HepG2 (cell line): ENCODE data around the gene TRIM15. TPM values are rescaled to one million over a fixed set of nuclear protein-coding genes. Genes with fewer than 3 reads are reported as not detected.

Experiments used
- ASH2L ChIP-seq: fragments of 300-600, 200-600 bp; sonication (generic); IDR thresholded peaks from 2 replicates; pipeline ENCODE4 v1.7.0; 2017; ENCODE audit warnings: low read depth, mild to moderate bottlenecking, moderate library complexity, mixed read lengths, low read length; ENCODE audit not compliant: insufficient read length
- ATM ChIP-seq: fragments of 450-650 bp; IDR thresholded peaks from 2 replicates; pipeline ENCODE4 v1.7.1; 2017; ENCODE audit warnings: mild to moderate bottlenecking, borderline replicate concordance
- KLF9 ChIP-seq: IDR thresholded peaks from 2 replicates; pipeline ENCODE4 v1.6.1; 2016; ENCODE audit warnings: low read depth
- MAFF ChIP-seq: IDR thresholded peaks from 2 replicates; pipeline ENCODE4 v1.6.1; 2011; ENCODE audit warnings: low read depth, low read length, improper control_type of control experiment
- MTA3 ChIP-seq: sonication (generic); formaldehyde crosslinking; IDR thresholded peaks from 2 replicates; pipeline ENCODE4 v1.4.0; 2020; ENCODE audit warnings: missing genetic modification reagents
- NR2F1 ChIP-seq, 2 experiments: fragments of 450-650 bp in 1 of 2; formaldehyde crosslinking in 1 of 2; IDR thresholded peaks; 2 replicates each; pipeline versions ENCODE4 v1.5.0 to v1.6.1; 2016 to 2020; ENCODE audit warnings: mild to moderate bottlenecking in 1 of 2, missing compliant biosample characterization in 1 of 2, missing genetic modification reagents in 1 of 2, moderate library complexity in 1 of 2
- NR3C1 ChIP-seq: sonication (generic); formaldehyde crosslinking; IDR thresholded peaks from 2 replicates; pipeline ENCODE4 v1.4.0; 2020; ENCODE audit warnings: missing genetic modification reagents
- POLR2G ChIP-seq: fragments of 200-400 bp; formaldehyde crosslinking; IDR thresholded peaks from 2 replicates; pipeline ENCODE4 v1.6.1; 2018; ENCODE audit warnings: mild to moderate bottlenecking, low read depth, low read length, moderate library complexity
- SAFB2 ChIP-seq: sonication (generic); formaldehyde crosslinking; IDR thresholded peaks from 2 replicates; pipeline ENCODE4 v1.5.1; 2020; ENCODE audit warnings: missing genetic modification reagents, low read depth, mild to moderate bottlenecking, borderline replicate concordance
- SOX6 ChIP-seq, 2 experiments: fragments of 450-650 bp in 1 of 2; sonication (generic) in 1 of 2; formaldehyde crosslinking in 1 of 2; IDR thresholded peaks; 2 replicates each; pipeline versions ENCODE4 v1.4.0 to v1.6.1; 2017 to 2020; ENCODE audit warnings: antibody characterized with exemption in 1 of 2, mild to moderate bottlenecking in 1 of 2, missing genetic modification reagents in 1 of 2
- SRY ChIP-seq: sonication (generic); formaldehyde crosslinking; IDR thresholded peaks from 2 replicates; pipeline ENCODE4 v1.8.0; 2022; ENCODE audit warnings: mild to moderate bottlenecking, missing genetic modification reagents
- TBX2 ChIP-seq: sonication (generic); formaldehyde crosslinking; IDR thresholded peaks from 2 replicates; pipeline ENCODE4 v1.5.0; 2020; ENCODE audit warnings: missing genetic modification reagents, mild to moderate bottlenecking, borderline replicate concordance
- TP53 ChIP-seq: sonication (generic); formaldehyde crosslinking; conservative IDR thresholded peaks from 2 replicates; pipeline ENCODE4 v1.4.0; 2020; ENCODE audit warnings: missing genetic modification reagents
- ZFP1 ChIP-seq: IDR thresholded peaks from 2 replicates; pipeline ENCODE4 v1.6.1; 2016
- ZMYM4 ChIP-seq: sonication (generic); formaldehyde crosslinking; IDR thresholded peaks from 2 replicates; pipeline ENCODE4 v1.8.1; 2023; ENCODE audit warnings: mild to moderate bottlenecking, missing genetic modification reagents
- ZNF34 ChIP-seq: sonication (generic); formaldehyde crosslinking; IDR thresholded peaks from 2 replicates; pipeline ENCODE4 v1.4.0; 2020; ENCODE audit warnings: mild to moderate bottlenecking, missing genetic modification reagents, borderline replicate concordance
- ZNF547 ChIP-seq: sonication (generic); formaldehyde crosslinking; IDR thresholded peaks from 2 replicates; pipeline ENCODE4 v1.5.1; 2020; ENCODE audit warnings: mild to moderate bottlenecking, missing genetic modification reagents
- ZNF792 ChIP-seq: IDR thresholded peaks from 2 replicates; pipeline ENCODE4 v1.6.1; 2016
- ZSCAN22 ChIP-seq: sonication (generic); formaldehyde crosslinking; IDR thresholded peaks from 2 replicates; pipeline ENCODE4 v1.4.0; 2020; ENCODE audit warnings: mild to moderate bottlenecking, missing genetic modification reagents
- polyA plus RNA-seq, 8 experiments: library from polyadenylated mRNA; depleted of rRNA in 3 of 8; stranded (reverse) in 7 of 8; unstranded in 1 of 8; fragments of >200 nt; fragmentation: Illumina TruSeq in 4 of 8; extraction: Trizol in 4 of 8; gene quantifications; 2 replicates each; pipeline versions ENCODE4 v1.2.1 to v1.2.3, GENCODE V29; 2011 to 2016; ENCODE audit warnings: low read depth in 4 of 8, missing spikeins in 1 of 8, mixed read lengths in 1 of 8; ENCODE audit not compliant: insufficient read depth in 1 of 8
- total RNA-seq, 5 experiments: library from RNA; depleted of rRNA; stranded (reverse); fragments of >200 nt; fragmentation: Illumina TruSeq; extraction: Trizol; gene quantifications; 2 replicates each; pipeline ENCODE4 v1.2.3, GENCODE V29; 2016; ENCODE audit warnings: low read depth in 1 of 5
- TF ChIP-seq, protein P1 (sequence below): sonication (generic); formaldehyde crosslinking; IDR thresholded peaks from 2 replicates; pipeline ENCODE4 v1.4.0; 2020; ENCODE audit warnings: mild to moderate bottlenecking, missing genetic modification reagents
- TF ChIP-seq, protein P2 (sequence below): sonication (generic); formaldehyde crosslinking; IDR thresholded peaks from 2 replicates; pipeline ENCODE4 v1.4.0; 2020; ENCODE audit warnings: missing genetic modification reagents, borderline replicate concordance
- TF ChIP-seq, protein P3 (sequence below): IDR thresholded peaks from 2 replicates; pipeline ENCODE4 v1.6.1; 2016

The TRIM15 gene
- total and polyA plus RNA-seq, 2 of the 13 experiments (the other 11 are each of a cell fraction or from before 2014, with no cell fraction given), result 35.1 to 38.2 TPM

DNA sequence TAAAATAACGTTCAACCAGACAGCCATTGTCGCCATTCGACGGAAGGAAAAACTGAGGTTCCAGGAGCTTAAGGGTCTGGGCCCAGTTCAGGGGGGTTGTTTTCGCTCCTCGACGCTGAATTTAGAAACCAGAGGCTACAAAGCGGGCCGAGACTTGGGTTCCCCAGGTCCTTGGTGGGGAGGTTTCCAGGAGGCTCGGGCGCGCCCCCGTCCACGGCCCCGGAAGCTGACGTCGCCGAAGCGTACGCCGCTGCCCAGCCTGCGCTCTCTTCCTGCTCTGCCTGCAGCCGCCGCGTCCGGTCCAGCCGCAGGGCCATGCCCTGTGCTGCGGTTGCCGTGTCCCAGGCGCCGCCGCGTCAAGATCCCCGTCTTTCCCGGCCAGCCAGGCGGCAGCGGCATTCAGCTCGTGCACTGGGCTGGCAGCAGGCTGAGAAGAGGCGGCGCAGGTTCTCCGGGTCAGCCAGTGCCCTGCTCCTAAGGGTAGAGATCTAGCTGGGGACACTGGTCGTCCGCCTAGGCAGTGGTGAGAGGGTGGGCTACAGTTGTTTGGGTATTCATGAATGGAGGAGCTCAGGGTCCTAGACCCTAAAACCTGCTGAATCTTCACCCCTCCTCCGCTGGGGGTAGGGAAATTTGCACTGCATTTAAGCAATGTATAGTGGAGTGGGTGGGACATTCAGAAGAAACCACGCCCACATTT, 50.8 kb downstream of the TRIM15 start (continued):
- TF ChIP-seq, protein P1, sequence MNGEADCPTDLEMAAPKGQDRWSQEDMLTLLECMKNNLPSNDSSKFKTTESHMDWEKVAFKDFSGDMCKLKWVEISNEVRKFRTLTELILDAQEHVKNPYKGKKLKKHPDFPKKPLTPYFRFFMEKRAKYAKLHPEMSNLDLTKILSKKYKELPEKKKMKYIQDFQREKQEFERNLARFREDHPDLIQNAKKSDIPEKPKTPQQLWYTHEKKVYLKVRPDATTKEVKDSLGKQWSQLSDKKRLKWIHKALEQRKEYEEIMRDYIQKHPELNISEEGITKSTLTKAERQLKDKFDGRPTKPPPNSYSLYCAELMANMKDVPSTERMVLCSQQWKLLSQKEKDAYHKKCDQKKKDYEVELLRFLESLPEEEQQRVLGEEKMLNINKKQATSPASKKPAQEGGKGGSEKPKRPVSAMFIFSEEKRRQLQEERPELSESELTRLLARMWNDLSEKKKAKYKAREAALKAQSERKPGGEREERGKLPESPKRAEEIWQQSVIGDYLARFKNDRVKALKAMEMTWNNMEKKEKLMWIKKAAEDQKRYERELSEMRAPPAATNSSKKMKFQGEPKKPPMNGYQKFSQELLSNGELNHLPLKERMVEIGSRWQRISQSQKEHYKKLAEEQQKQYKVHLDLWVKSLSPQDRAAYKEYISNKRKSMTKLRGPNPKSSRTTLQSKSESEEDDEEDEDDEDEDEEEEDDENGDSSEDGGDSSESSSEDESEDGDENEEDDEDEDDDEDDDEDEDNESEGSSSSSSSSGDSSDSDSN (CRISPR knock-in tag), result peak; percentile 94
- TF ChIP-seq SRY, result no peak; the same call in 1 of the 2 replicates
- TF ChIP-seq TBX2 (CRISPR knock-in tag), result peak; percentile 89
- TF ChIP-seq SOX6 (IDR thresholded peaks at IDR 0.05), result no peak
- peak; percentile 79 for TF ChIP-seq SOX6 (CRISPR knock-in tag; IDR thresholded peaks at IDR 0.05)
- TF ChIP-seq ZNF547, result peak; percentile 94; the same call in 1 of the 2 replicates
- TF ChIP-seq ZNF34 (CRISPR knock-in tag), result 0 out of 2 replicates have a peak, but pooled peaks have one; percentile 13
- peak in 1 of 2 experiments; percentile 31; a peak in 2 of 4 replicates for TF ChIP-seq NR2F1 (CRISPR knock-in tag; IDR thresholded peaks at IDR 0.05)
- no peak for TF ChIP-seq MAFF
- TF ChIP-seq MTA3 (CRISPR knock-in tag), result peak; percentile 69; the same call in 1 of the 2 replicates
- TF ChIP-seq KLF9 (CRISPR knock-in tag), result peak; percentile 42; the same call in 1 of the 2 replicates
- TF ChIP-seq ATM, result no peak
- peak; percentile 90 for TF ChIP-seq POLR2G
- no peak for TF ChIP-seq NR3C1 (CRISPR knock-in tag)
- TF ChIP-seq TP53 (CRISPR knock-in tag), result peak; percentile 91
- TF ChIP-seq ZNF792 (CRISPR knock-in tag), result peak; percentile 88
- TF ChIP-seq ZMYM4, result peak; percentile 65; the same call in 1 of the 2 replicates
- peak; percentile 12 for TF ChIP-seq ASH2L
- TF ChIP-seq, protein P2, sequence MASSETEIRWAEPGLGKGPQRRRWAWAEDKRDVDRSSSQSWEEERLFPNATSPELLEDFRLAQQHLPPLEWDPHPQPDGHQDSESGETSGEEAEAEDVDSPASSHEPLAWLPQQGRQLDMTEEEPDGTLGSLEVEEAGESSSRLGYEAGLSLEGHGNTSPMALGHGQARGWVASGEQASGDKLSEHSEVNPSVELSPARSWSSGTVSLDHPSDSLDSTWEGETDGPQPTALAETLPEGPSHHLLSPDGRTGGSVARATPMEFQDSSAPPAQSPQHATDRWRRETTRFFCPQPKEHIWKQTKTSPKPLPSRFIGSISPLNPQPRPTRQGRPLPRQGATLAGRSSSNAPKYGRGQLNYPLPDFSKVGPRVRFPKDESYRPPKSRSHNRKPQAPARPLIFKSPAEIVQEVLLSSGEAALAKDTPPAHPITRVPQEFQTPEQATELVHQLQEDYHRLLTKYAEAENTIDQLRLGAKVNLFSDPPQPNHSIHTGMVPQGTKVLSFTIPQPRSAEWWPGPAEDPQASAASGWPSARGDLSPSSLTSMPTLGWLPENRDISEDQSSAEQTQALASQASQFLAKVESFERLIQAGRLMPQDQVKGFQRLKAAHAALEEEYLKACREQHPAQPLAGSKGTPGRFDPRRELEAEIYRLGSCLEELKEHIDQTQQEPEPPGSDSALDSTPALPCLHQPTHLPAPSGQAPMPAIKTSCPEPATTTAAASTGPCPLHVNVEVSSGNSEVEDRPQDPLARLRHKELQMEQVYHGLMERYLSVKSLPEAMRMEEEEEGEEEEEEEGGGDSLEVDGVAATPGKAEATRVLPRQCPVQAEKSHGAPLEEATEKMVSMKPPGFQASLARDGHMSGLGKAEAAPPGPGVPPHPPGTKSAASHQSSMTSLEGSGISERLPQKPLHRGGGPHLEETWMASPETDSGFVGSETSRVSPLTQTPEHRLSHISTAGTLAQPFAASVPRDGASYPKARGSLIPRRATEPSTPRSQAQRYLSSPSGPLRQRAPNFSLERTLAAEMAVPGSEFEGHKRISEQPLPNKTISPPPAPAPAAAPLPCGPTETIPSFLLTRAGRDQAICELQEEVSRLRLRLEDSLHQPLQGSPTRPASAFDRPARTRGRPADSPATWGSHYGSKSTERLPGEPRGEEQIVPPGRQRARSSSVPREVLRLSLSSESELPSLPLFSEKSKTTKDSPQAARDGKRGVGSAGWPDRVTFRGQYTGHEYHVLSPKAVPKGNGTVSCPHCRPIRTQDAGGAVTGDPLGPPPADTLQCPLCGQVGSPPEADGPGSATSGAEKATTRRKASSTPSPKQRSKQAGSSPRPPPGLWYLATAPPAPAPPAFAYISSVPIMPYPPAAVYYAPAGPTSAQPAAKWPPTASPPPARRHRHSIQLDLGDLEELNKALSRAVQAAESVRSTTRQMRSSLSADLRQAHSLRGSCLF (CRISPR knock-in tag), result peak; percentile 87; the same call in 1 of the 2 replicates
- TF ChIP-seq ZSCAN22, result no peak; the same call in 1 of the 2 replicates
- TF ChIP-seq ZFP1, result no peak
- TF ChIP-seq SAFB2, result peak; percentile 97
- TF ChIP-seq, protein P3, sequence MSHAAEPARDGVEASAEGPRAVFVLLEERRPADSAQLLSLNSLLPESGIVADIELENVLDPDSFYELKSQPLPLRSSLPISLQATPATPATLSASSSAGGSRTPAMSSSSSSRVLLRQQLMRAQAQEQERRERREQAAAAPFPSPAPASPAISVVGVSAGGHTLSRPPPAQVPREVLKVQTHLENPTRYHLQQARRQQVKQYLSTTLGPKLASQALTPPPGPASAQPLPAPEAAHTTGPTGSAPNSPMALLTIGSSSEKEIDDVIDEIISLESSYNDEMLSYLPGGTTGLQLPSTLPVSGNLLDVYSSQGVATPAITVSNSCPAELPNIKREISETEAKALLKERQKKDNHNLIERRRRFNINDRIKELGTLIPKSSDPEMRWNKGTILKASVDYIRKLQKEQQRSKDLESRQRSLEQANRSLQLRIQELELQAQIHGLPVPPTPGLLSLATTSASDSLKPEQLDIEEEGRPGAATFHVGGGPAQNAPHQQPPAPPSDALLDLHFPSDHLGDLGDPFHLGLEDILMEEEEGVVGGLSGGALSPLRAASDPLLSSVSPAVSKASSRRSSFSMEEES (CRISPR knock-in tag), result peak; percentile 32; the same call in 1 of the 2 replicates
